Activated CD8-positive, alpha-beta memory T cell treated with anti-CD3 and anti-CD28 coated beads, Interleukin-2, amount 50 U/mL, for 24 hours (primary cell): ENCODE results near the gene G6PC3.

Experiments
- DNase-seq: peaks from one replicate; pipeline ENCODE4 v3.0.0-alpha.2; 2020; ENCODE audit errors: extremely low read depth

The G6PC3 gene

GRCh38 chr17:44123356-44124117 lies 53.0 kb downstream of the G6PC3 start, which contains the start of gene HDAC5:
Gene HDAC5, minus strand, starts transcription at chr17:44123641. Its CDS starts 6,126 bp downstream, at chr17:44117515.
- DNase-seq: peak; percentile 87

GRCh38 chr17:44124118-44124438 lies 53.5 kb downstream of the G6PC3 start:
- DNase-seq: no peak
